ENCODE measurements around the gene PDE3A. TPM values are rescaled to one million over a fixed set of nuclear protein-coding genes. Genes with fewer than 3 reads are reported as not detected.

The PDE3A gene
- total RNA-seq, 1 donor from 2014 or later: 8.0 TPM

DNA sequence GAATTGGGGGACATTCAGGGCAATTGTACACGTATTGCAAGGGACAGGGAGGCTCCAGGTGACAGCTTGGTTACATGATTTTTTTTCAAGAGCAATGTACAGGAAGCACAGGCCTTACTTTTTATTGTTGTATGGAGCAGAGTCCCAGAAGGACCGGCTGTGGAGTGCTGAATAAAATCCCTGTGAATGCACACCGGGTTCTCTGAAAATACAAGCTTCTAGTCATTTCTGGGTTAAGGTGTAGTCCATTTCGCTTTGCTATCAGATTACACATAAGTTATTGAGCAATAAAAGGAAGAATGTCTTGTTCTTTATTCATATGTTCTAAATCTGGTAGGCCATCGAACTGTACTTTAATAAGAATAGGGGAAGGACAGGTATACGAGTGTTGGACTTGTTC is 52.2 kb downstream of the PDE3A start:
- no peak for DNase-seq (ENCODE audit: low spot score)

DNA sequence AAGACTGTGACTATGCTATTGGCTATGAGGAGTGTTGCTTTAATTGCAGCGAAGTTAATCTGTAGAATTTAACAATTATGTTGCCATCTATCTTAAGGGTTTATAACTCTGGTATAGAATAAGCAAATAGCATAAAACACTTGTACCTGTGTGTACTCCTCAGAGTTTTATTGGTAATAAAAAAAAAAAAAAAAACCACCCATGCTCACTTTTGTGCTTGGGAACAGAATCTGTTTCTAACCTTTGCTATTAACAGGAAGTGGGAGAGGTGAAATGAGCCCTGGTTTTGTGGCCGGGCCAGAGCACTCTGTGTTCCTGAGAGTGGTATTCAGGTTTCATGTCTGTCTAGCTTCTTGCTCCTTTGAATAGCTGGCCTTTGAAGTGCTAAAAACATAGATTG is 53.1 kb downstream of the PDE3A start:
- DNase-seq (ENCODE audit: low spot score): no peak

GRCh38 chr12:20423557-20423956 is 55.2 kb downstream of the PDE3A start:
- no peak for DNase-seq (ENCODE audit: low spot score)

DNA sequence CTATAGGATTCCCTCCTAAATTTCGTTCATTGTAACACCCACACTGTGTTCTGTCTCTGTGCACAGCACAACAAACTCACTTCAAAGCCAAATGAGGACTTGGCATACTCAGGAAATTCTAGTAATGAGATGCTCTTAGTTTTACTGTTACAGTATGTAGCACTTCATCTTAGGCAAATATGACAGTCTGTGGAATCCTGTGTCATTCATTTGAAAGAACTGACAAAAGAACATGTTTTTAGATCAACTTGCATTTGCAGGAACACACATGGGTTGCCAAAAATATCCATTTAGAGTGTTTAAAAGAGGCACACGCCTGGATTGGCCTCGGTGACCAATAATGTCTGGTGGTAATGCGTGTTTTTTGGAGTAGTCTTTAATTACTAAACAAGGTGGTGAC is 56.5 kb downstream of the PDE3A start:
- no peak for DNase-seq (ENCODE audit: low spot score)

GRCh38 chr12:20426191-20426590 is 57.9 kb downstream of the PDE3A start:
- no peak for DNase-seq (ENCODE audit: low spot score)

DNA sequence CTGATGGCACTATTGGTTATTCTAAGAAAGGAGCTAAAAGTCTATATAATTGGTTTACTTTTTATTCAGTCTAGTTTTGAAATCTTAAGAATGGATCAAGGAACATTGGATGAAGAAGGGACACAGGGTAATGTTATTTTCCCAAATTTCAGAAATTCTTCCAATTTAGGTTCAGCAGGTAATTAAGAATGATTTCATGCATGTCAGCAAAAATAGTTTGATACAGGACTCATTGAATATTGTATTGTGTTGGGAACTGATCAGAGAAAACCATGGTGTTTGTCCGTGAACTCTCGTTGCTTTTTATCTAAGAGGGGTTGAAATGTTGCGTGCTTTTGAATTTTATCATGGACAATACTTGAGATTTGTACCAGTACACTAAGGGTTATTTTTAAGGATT is 58.6 kb downstream of the PDE3A start:
- no peak for DNase-seq (ENCODE audit: low spot score)

DNA sequence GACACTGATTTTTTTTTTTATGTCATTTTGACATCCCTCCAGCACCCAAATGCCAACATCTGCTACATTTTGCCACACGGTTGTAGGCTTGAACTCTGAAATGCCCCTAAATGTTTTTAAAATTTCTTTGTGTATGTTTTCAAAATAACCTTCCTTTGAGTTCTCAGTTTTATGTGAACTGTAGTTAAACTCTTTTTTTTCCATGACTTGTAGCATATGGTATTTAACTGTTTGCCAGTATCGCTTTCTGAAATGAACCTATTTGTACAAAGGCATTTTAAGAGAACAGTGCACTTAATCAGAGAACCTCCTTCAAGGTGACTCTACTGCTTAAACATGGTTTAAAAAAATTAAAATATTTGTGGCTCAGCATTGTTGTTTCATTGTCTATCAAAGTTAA is 61.5 kb downstream of the PDE3A start:
- no peak for DNase-seq (ENCODE audit: low spot score)

- no peak for DNase-seq (ENCODE audit: low spot score)
Measured at GRCh38 chr12:20432290-20432689, 64.0 kb downstream of the PDE3A start.

GRCh38 chr12:20434996-20435395 is 66.7 kb downstream of the PDE3A start:
- no peak for DNase-seq (ENCODE audit: low spot score)

- no peak for DNase-seq (ENCODE audit: low spot score)
Measured at GRCh38 chr12:20436316-20436715, 68.0 kb downstream of the PDE3A start.

GRCh38 chr12:20438299-20438779 is 70.0 kb downstream of the PDE3A start:
- no peak for DNase-seq (ENCODE audit: low spot score)

- DNase-seq (ENCODE audit: low spot score): no peak
Measured at GRCh38 chr12:20439626-20440025, 71.3 kb downstream of the PDE3A start.

- DNase-seq (ENCODE audit: low spot score): no peak
Measured at GRCh38 chr12:20440408-20440807, 72.1 kb downstream of the PDE3A start.

GRCh38 chr12:20442322-20442721 is 74.0 kb downstream of the PDE3A start:
- no peak for DNase-seq (ENCODE audit: low spot score)

DNA sequence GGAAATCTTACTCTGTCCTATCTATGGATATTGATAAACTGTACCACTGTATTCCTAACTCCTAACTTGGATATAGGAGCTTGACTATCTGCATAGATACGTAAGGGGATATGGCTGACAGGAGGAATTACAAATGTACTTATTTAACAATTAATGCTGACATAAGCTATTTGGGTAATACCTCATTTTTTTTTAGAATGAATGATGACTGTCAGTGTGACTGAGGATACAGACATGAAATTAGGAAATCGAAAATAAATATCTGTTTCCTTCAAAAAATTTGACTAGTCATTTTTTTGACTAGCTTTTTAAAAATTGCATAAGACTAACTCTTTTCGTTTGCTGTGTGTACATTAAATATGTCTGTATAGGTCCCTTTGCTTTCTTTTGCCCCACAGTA is 74.9 kb downstream of the PDE3A start:
- DNase-seq (ENCODE audit: low spot score): no peak

- DNase-seq (ENCODE audit: low spot score): no peak
Measured at GRCh38 chr12:20443792-20444191, 75.5 kb downstream of the PDE3A start.

GRCh38 chr12:20444595-20445170 is 76.3 kb downstream of the PDE3A start:
- DNase-seq (ENCODE audit: low spot score): no peak

DNA sequence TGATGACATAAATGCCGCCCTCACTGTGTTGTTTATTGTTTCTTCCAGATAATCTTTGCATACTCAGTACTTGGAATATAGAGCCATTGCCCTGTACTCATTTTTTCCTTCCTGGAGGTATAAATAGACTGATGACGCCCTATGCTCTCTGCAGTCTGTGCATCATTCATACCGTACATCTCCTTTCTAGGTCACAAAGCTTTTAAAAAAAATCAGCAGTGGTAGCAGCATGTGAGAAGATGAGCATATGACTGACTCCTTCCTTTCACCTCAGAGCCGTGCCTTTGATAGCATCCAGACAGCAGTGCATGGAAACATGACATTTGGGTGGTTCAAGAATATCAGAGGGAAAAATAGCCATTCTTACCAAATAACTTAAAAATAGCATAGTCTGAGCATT is 77.3 kb downstream of the PDE3A start:
- DNase-seq (ENCODE audit: low spot score): no peak

DNA sequence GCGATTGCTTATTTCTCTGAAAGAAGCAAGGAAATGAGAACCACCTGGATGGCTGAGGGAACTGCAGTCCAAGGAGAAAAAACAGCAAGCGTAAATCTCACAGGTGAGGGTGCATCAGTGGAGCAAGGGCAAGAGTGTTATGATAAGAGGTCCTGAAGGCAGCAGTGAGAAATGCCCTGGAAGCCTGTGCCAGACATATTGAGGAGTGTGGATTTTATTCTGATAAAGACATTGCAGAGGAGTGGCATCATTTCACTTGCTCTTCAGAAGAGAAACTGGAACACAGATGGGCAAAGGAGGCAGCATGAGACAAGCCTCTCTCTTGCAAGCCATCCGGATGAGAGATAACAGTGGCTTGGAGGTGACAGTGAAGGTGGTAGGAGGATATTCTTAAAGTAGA is 78.5 kb downstream of the PDE3A start:
- no peak for DNase-seq (ENCODE audit: low spot score)

GRCh38 chr12:20448781-20449180 is 80.4 kb downstream of the PDE3A start:
- no peak for DNase-seq (ENCODE audit: low spot score)

- no peak for DNase-seq (ENCODE audit: low spot score)
Measured at GRCh38 chr12:20450591-20451180, 82.3 kb downstream of the PDE3A start.

DNA sequence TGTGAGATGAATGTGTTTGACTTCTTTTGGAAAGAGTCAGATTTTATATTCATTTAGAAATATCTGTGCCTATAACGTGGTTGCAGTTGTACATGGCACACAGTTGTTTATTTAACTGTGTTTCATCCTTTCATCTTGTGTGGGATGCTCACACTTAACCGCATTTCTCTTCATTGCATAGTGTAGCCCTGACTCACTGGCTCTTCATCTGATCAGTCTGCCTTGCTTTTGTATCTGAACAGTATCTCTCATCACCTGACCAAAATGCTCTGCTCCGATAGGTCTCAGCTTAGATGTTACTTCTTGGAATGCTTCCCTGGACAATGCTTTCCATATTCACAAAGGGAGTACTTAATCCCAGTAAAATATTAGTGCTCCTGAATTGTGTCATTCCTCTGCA is 83.4 kb downstream of the PDE3A start:
- DNase-seq (ENCODE audit: low spot score): no peak

DNA sequence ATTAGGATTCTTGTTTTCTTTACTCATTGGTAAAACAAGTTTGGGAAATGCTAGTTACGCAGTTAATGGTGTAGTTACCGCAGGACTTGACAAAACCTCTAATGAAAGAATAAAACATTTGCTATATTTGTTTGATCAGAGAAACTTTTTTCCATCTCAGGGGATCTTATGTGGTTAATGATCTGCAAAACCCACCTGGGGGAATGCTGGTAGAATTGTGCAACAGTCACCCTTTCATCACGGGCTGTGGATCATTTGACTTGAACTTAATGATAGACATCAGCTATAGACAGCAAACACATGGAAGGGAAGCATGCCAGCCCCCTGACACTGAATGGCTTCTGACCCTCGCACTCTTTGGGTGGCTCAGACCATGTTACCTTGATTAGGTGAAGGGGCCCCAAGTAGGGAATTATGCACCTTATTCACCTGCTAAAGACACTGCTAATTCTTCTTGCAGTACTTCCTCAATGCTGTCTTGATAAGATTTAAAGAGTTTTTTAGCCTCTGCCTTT is 84.2 kb downstream of the PDE3A start:
- no peak for DNase-seq (ENCODE audit: low spot score)
